Esophagus muscularis mucosa (tissue), 4 donors: ENCODE data around the gene OR51L1. TPM values are rescaled to one million over a fixed set of nuclear protein-coding genes. Genes with fewer than 3 reads are reported as not detected.

ENCODE experiments used
- DNase-seq: peaks from one replicate; pipeline ENCODE4 v3.0.0-alpha.2; 2017; ENCODE audit errors: extremely low spot score
- H3K27ac ChIP-seq, 4 donors: fragments of 200-600 bp; sonication (generic); replicated peaks in 1 of 4; 1 replicate in 3 of 4; 2 replicates in 1 of 4; pipeline ENCODE4 v1.5.1; 2016 to 2019; ENCODE audit warnings: mild to moderate bottlenecking in 1 of 4
- H3K27me3 ChIP-seq, 4 donors: fragments of 200-600 bp; sonication (generic); one replicate each; pipeline versions ENCODE4 v1.5.1 to v1.6.0; 2016 to 2019
- H3K36me3 ChIP-seq, 4 donors: fragments of 200-600 bp; sonication (generic); one replicate each; pipeline ENCODE4 v1.5.1; 2016 to 2019
- H3K4me1 ChIP-seq, 4 donors: fragments of 200-600 bp; sonication (generic); one replicate each; pipeline ENCODE4 v1.5.1; 2016 to 2019
- H3K4me3 ChIP-seq, 4 donors: fragments of 200-600 bp; sonication (generic); 1 replicate in 2 of 4; 2 replicates in 2 of 4; pipeline ENCODE4 v1.5.1; 2016 to 2019; ENCODE audit warnings: mild to moderate bottlenecking in 4 of 4, moderate library complexity in 1 of 4
- H3K9me3 ChIP-seq, 4 donors: fragments of 200-600 bp; sonication (generic); 1 replicate in 3 of 4; 2 replicates in 1 of 4; pipeline ENCODE4 v1.5.1; 2016 to 2019
- EP300 ChIP-seq: sonication (generic); formaldehyde crosslinking; IDR thresholded peaks from one replicate; pipeline ENCODE4 v1.6.1; 2017; ENCODE audit warnings: antibody characterized with exemption
- POLR2A ChIP-seq: fragments of 450-650 bp; IDR thresholded peaks from one replicate; pipeline ENCODE4 v1.6.1; 2017; ENCODE audit warnings: antibody characterized with exemption, moderate library complexity, mild to moderate bottlenecking, low read depth
- POLR2AphosphoS5 ChIP-seq, 2 donors: sonication (generic); formaldehyde crosslinking; IDR thresholded peaks; one replicate each; pipeline ENCODE4 v1.6.1; 2017; ENCODE audit warnings: antibody characterized with exemption in 2 of 2
- WGBS: methylation state at CpG from one replicate; pipeline ENCODE4 v1.1.5; 2018; 5-methylcytosine and 5-hydroxymethylcytosine counted together
- intact Hi-C: fragments of 100-400 bp; cut with DNase I; formaldehyde crosslinking; loops from one replicate; pipeline ENCODE4 v1.15.1; 2023
- total RNA-seq, 4 donors: library from RNA; depleted of rRNA; stranded (reverse); fragments of >200 nt; gene quantifications; one replicate each; pipeline versions ENCODE4 v1.1.0 to v1.2.1, GENCODE V29; 2016
- TF ChIP-seq, protein P1 (sequence below), 3 experiments: fragments of 200-600 bp in 2 of 3; fragments of 450-650 bp in 1 of 3; sonication (generic) in 2 of 3; IDR thresholded peaks; one replicate each; pipeline ENCODE4 v1.5.1; 2017 to 2019; ENCODE audit warnings: antibody characterized with exemption in 3 of 3, mild to moderate bottlenecking in 2 of 3, moderate library complexity in 1 of 3

OR51L1 gene
- total RNA-seq, 4 donors from 2014 or later, result not detected

DNA sequence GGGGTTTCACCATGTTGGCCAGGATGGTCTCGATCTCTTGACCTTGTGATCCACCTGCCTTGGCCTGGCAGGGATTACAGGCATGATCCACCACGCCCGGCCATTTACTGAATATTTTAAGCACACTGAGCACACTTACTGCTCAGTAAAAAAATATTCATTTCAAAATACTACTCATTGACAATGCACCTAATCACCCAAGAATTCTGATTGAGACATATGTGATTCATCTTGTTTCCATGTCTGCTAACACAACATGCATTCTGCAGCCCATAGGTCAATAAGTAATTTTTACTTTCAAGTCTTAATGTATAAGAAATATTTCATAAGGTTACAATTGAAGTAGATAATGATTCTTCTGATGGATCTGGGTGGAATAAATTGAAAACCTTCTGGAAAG is 47.4 kb downstream of the OR51L1 start:
- TF ChIP-seq EP300 (no peak), POLR2A (no peak), POLR2AphosphoS5 (IDR thresholded peaks at IDR 0.05) (no peak)
- TF ChIP-seq, protein P1, sequence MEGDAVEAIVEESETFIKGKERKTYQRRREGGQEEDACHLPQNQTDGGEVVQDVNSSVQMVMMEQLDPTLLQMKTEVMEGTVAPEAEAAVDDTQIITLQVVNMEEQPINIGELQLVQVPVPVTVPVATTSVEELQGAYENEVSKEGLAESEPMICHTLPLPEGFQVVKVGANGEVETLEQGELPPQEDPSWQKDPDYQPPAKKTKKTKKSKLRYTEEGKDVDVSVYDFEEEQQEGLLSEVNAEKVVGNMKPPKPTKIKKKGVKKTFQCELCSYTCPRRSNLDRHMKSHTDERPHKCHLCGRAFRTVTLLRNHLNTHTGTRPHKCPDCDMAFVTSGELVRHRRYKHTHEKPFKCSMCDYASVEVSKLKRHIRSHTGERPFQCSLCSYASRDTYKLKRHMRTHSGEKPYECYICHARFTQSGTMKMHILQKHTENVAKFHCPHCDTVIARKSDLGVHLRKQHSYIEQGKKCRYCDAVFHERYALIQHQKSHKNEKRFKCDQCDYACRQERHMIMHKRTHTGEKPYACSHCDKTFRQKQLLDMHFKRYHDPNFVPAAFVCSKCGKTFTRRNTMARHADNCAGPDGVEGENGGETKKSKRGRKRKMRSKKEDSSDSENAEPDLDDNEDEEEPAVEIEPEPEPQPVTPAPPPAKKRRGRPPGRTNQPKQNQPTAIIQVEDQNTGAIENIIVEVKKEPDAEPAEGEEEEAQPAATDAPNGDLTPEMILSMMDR (IDR thresholded peaks at IDR 0.05), result no peak
- intact Hi-C loops, result no loop called here
- Histone ChIP-seq H3K4me3 (no peak overlapping the region), H3K9me3 (no peaks in the 10 kb centered on the region), H3K27ac (no peak overlapping the region), H3K27me3 (no peaks in the 10 kb centered on the region), H3K4me1 (no peaks in the 10 kb centered on the region), H3K36me3 (no peaks in the 10 kb centered on the region)
- DNase-seq, result no peak
- WGBS, result 94% methylated on average over 3 of the region's 3 CpGs

DNA sequence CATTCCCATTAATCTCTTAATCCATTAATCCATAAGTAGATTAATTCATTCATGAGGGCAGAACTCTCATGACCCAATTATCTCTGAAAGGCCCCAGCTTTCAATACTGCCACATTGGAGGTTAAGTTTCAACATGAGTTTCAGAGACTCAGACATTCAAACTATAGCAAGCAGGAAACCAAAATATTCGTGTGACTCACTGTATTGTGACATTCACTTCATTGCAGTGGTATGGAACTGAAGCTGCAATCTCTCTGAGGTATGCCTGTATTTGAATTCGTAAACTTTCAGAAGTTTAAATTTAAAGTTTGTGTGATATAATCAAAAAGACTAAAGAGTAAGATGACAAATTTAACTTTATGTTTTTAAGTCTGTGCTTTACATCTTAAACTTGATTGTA is 48.7 kb downstream of the OR51L1 start:
- intact Hi-C loops, result no loop called here
- no peak for DNase-seq
- no peaks in the 10 kb centered on the region for H3K9me3 ChIP-seq
- TF ChIP-seq POLR2A, result no peak
- TF ChIP-seq, protein P1 (IDR thresholded peaks at IDR 0.05), result no peak
- no peak for TF ChIP-seq POLR2AphosphoS5 (IDR thresholded peaks at IDR 0.05)
- TF ChIP-seq EP300, result no peak
- H3K27ac ChIP-seq, result no peak overlapping the region
- no peak overlapping the region for H3K4me3 ChIP-seq
- 51% methylated on average over 2 of the region's 2 CpGs for WGBS
- no peaks in the 10 kb centered on the region for H3K36me3 ChIP-seq
- no peaks in the 10 kb centered on the region for H3K27me3 ChIP-seq
- H3K4me1 ChIP-seq, result no peaks in the 10 kb centered on the region

DNA sequence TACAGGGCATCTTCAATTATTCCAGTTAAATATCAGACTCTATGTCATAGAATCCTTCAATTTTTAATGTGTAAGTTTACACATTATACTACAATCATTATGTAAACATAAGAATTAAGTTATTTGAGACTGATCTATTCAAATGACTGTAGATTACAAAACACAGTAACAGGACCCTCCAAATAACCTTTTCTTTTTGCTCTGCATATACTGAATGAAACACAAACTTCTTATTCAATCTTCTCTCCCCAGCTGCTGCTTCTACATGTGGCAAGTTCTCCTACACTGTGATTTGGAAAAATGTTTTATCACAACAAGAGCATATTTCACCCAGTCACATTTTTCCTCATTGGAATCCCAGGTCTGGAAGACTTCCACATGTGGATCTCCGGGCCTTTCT is 51.6 kb downstream of the OR51L1 start, which contains the start of gene OR52J3:
TSS of gene OR52J3 (plus strand) at position 301 of the 400 bp plus-strand sequence. CDS start at position 301, 0 bp downstream.
- 65% methylated on average over 1 of the region's 1 CpG for WGBS
- intact Hi-C loops, result no loop called here
- TF ChIP-seq POLR2AphosphoS5 (IDR thresholded peaks at IDR 0.05), result no peak
- TF ChIP-seq EP300, result no peak
- TF ChIP-seq POLR2A, result no peak
- TF ChIP-seq, protein P1 (IDR thresholded peaks at IDR 0.05), result no peak
- Histone ChIP-seq H3K27ac (no peak within 1 kb of the TSS), H3K9me3 (no peaks in the 10 kb centered on the region), H3K4me1 (no peaks in the 10 kb centered on the region), H3K27me3 (no peaks in the 10 kb centered on the region), H3K4me3 (no peak within 1 kb of the TSS), H3K36me3 (no peaks in the 10 kb centered on the region)
- DNase-seq, result no peak

DNA sequence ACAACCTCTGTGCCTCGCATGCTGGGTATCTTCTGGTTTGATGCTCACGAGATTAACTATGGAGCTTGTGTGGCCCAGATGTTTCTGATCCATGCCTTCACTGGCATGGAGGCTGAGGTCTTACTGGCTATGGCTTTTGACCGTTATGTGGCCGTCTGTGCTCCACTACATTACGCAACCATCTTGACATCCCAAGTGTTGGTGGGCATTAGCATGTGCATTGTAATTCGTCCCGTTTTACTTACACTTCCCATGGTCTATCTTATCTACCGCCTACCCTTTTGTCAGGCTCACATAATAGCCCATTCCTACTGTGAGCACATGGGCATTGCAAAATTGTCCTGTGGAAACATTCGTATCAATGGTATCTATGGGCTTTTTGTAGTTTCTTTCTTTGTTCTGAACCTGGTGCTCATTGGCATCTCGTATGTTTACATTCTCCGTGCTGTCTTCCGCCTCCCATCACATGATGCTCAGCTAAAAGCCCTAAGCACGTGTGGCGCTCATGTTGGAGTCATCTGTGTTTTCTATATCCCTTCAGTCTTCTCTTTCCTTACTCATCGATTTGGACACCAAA is 52.2 kb downstream of the OR51L1 start:
- DNase-seq, result no peak
- WGBS, result 82% methylated on average over 15 of the region's 15 CpGs

More for the DNA sequence above, 52.2 kb downstream of the OR51L1 start:
- H3K4me1 ChIP-seq, result no peaks in the 10 kb centered on the region
- H3K27ac ChIP-seq, result no peak overlapping the region
- H3K36me3 ChIP-seq, result no peaks in the 10 kb centered on the region
- H3K4me3 ChIP-seq, result no peak overlapping the region
- no peaks in the 10 kb centered on the region for H3K9me3 ChIP-seq
- no peak for TF ChIP-seq POLR2AphosphoS5 (IDR thresholded peaks at IDR 0.05)
- TF ChIP-seq, protein P1 (IDR thresholded peaks at IDR 0.05), result no peak
- TF ChIP-seq POLR2A, result no peak
- TF ChIP-seq EP300, result no peak
- intact Hi-C loops, result no loop called here
- no peaks in the 10 kb centered on the region for H3K27me3 ChIP-seq

Other genes starting within 250 kb of the OR51L1 start
- not detected for gene OR51F1, start 224.9 kb upstream of the OR51L1 start, total RNA-seq
- gene OR52R1, start 190.5 kb upstream of the OR51L1 start, total RNA-seq, result not detected
- gene OR51F2, start 173.5 kb upstream of the OR51L1 start, total RNA-seq, result not detected
- gene OR51S1, start 145.6 kb upstream of the OR51L1 start, total RNA-seq, result not detected
- gene OR51T1, start 113.0 kb upstream of the OR51L1 start, total RNA-seq, result not detected
- not detected for gene OR51A7, start 91.1 kb upstream of the OR51L1 start, total RNA-seq
- not detected for gene OR51G2, start 75.5 kb upstream of the OR51L1 start, total RNA-seq
- not detected for gene OR51G1, start 70.5 kb upstream of the OR51L1 start, total RNA-seq
- not detected for gene OR51A4, start 47.2 kb upstream of the OR51L1 start, total RNA-seq
- not detected for gene OR51A2, start 39.1 kb upstream of the OR51L1 start, total RNA-seq
- gene OR52J3, start 51.7 kb downstream of the OR51L1 start, total RNA-seq, result not detected
- not detected for gene OR52E2, start 64.8 kb downstream of the OR51L1 start, total RNA-seq
- gene OR52E1, start 74.7 kb downstream of the OR51L1 start, total RNA-seq, result not detected
- gene OR52A5, start 143.5 kb downstream of the OR51L1 start, total RNA-seq, result not detected
- gene OR52A1, start 159.9 kb downstream of the OR51L1 start, total RNA-seq, result not detected
- not detected for gene OR51V1, start 205.8 kb downstream of the OR51L1 start, total RNA-seq
- 1,000 to 10,000 TPM in 1 of 4 donors, 100 to 1,000 TPM in 1, 10 to 100 TPM in 1, 1 to 10 TPM in 1; 6.6 to 2,785 (median 163) TPM for gene HBB, start 232.2 kb downstream of the OR51L1 start, total RNA-seq
- gene HBD, start 239.6 kb downstream of the OR51L1 start, total RNA-seq, result 1 to 10 TPM in 1 of 4 donors, not detected in 3; 4.3 TPM